K562 (cell line): ENCODE data around the gene MALRD1. TPM values are rescaled to one million over a fixed set of nuclear protein-coding genes. Genes with fewer than 3 reads are reported as not detected.

Experiments used
- ATAC-seq: fragments of 200-7000 bp; cut with Tn5 transposase; 3 replicates; pipeline ENCODE4 v1.9.1; 2020; ENCODE audit warnings: moderate library complexity
- BruUV-seq: library from RNA; stranded (reverse); fragments of 400-500 nt; replicated peaks from 2 replicates; lab custom pipeline; 2021; lab: Mats Ljungman, UMichigan
- CTCF ChIA-PET: fragments of 300-600 bp; formaldehyde crosslinking; extraction: SDS; loops from one replicate; lab custom pipeline; 2021; ENCODE audit warnings: low intra/inter-chr PET ratio; lab: Yijun Ruan, JAX
- POLR2A ChIA-PET: fragments of 300-600, 350-650 bp; sonication (Branson Sonifier 250); formaldehyde crosslinking; extraction: SDS; loops from one replicate; lab custom pipeline; 2021; ENCODE audit warnings: antibody characterized with exemption, inconsistent platforms; lab: Yijun Ruan, JAX
- DNase-seq, 4 experiments: peaks; one replicate each; pipeline versions ENCODE4 v3.0.0 to v3.0.0-alpha.2; 2011 to 2018; ENCODE audit warnings: low spot score in 3 of 4, mixed read lengths in 3 of 4; ENCODE audit errors: extremely low read depth in 1 of 4
- FAIRE-seq: peaks from 2 replicates; lab custom pipeline; 2011; peaks lifted over from hg19 to GRCh38; lab: Jason Lieb, UNC
- H2AFZ ChIP-seq: 2 replicates; pipeline ENCODE4 v1.6.0; 2011; ENCODE audit warnings: low read depth, low read length, control low read depth, inconsistent platforms
- H3K27ac ChIP-seq: fragments of 200-600 bp; 3 replicates; pipeline ENCODE4 v1.8.0; 2011; ENCODE audit warnings: low read depth, mild to moderate bottlenecking, control low read depth, inconsistent platforms, low read length, moderate library complexity, mixed read lengths; ENCODE audit errors: extremely low read depth
- H3K27me3 ChIP-seq, 2 experiments: fragments of 300-600 bp in 1 of 2; 2 replicates in 1 of 2; 3 replicates in 1 of 2; pipeline versions ENCODE4 v1.6.0 to v1.8.0; 2011; ENCODE audit warnings: inconsistent platforms in 2 of 2, low read length in 2 of 2, mild to moderate bottlenecking in 1 of 2, mixed read lengths in 1 of 2, moderate library complexity in 1 of 2; ENCODE audit not compliant: control insufficient read depth in 2 of 2, insufficient read depth in 2 of 2
- H3K36me3 ChIP-seq: fragments of 300-600 bp; 3 replicates; pipeline ENCODE4 v1.8.0; 2011; ENCODE audit warnings: mild to moderate bottlenecking, low read length, inconsistent platforms; ENCODE audit not compliant: control insufficient read depth, insufficient read depth
- H3K4me1 ChIP-seq, 2 experiments: fragments of 200-600 bp in 1 of 2; replicated peaks in 1 of 2; 2 replicates in 1 of 2; 3 replicates in 1 of 2; pipeline versions ENCODE4 v1.5.1 to v1.8.0; 2011; ENCODE audit warnings: inconsistent platforms in 2 of 2, low read length in 2 of 2, mild to moderate bottlenecking in 1 of 2, mixed read lengths in 1 of 2, moderate library complexity in 1 of 2; ENCODE audit not compliant: control insufficient read depth in 2 of 2, insufficient read depth in 2 of 2
- H3K4me2 ChIP-seq: 2 replicates; pipeline ENCODE4 v1.6.1; 2011; ENCODE audit warnings: low read length, control low read depth, inconsistent platforms, mixed read lengths; ENCODE audit not compliant: insufficient read depth
- H3K4me3 ChIP-seq: fragments of 200-600 bp; sonication (generic), shearing (Covaris generic); 2 replicates; pipeline ENCODE4 v1.5.1; 2016; ENCODE audit warnings: control low read depth, inconsistent platforms
- H3K79me2 ChIP-seq: fragments of 200-600 bp; 3 replicates; pipeline ENCODE4 v1.8.0; 2011; ENCODE audit warnings: low read length, inconsistent platforms; ENCODE audit not compliant: control insufficient read depth, insufficient read depth
- H3K9ac ChIP-seq, 2 experiments: 2 replicates each; pipeline versions ENCODE4 v1.6.0 to v1.6.1; 2011; ENCODE audit warnings: low read depth in 2 of 2, low read length in 2 of 2, control low read depth in 1 of 2, inconsistent platforms in 1 of 2, mild to moderate bottlenecking in 1 of 2, mixed read lengths in 1 of 2; ENCODE audit not compliant: insufficient read depth in 1 of 2
- H3K9me1 ChIP-seq: one replicate; pipeline ENCODE4 v1.6.0; 2011; ENCODE audit warnings: inconsistent platforms, mild to moderate bottlenecking, low read length, moderate library complexity; ENCODE audit not compliant: control insufficient read depth, insufficient read depth
- H3K9me3 ChIP-seq: replicated peaks from 2 replicates; pipeline ENCODE4 v1.5.1; 2011; ENCODE audit warnings: low read depth, low read length, inconsistent platforms; ENCODE audit not compliant: control insufficient read depth, insufficient read depth
- H4K20me1 ChIP-seq: replicated peaks from 2 replicates; pipeline ENCODE4 v1.6.1; 2011; ENCODE audit warnings: low read length, inconsistent platforms, mixed read lengths; ENCODE audit not compliant: control insufficient read depth, insufficient read depth
- CBX2 ChIP-seq: fragments of 200-600 bp; sonication (generic); IDR thresholded peaks from one replicate; pipeline ENCODE4 v1.6.1; 2012; ENCODE audit warnings: mild to moderate bottlenecking, low read length, inconsistent platforms; ENCODE audit not compliant: insufficient read depth, poor library complexity, severe bottlenecking
- CREB3 ChIP-seq: fragments of 450-650 bp; conservative IDR thresholded peaks from 2 replicates; pipeline ENCODE4 v1.6.1; 2016; ENCODE audit warnings: missing genetic modification characterization, low read depth, mild to moderate bottlenecking, missing compliant biosample characterization, moderate library complexity
- ESRRA ChIP-seq: fragments of 450-650 bp; IDR thresholded peaks from 2 replicates; pipeline ENCODE4 v1.6.1; 2014; ENCODE audit warnings: low read depth, mild to moderate bottlenecking, moderate library complexity, borderline replicate concordance
- ETS2 ChIP-seq: IDR thresholded peaks from 2 replicates; pipeline ENCODE4 v1.6.1; 2016; ENCODE audit warnings: borderline replicate concordance, missing genetic modification characterization, mild to moderate bottlenecking, moderate library complexity, missing compliant biosample characterization; ENCODE audit not compliant: poor library complexity, severe bottlenecking
- POLR2H ChIP-seq: IDR thresholded peaks from 2 replicates; pipeline ENCODE4 v1.6.1; 2016; ENCODE audit warnings: missing genetic modification characterization, low read depth, mild to moderate bottlenecking, control low read depth, missing compliant biosample characterization, moderate library complexity
- PRDM10 ChIP-seq: fragments of 450-650 bp; IDR thresholded peaks from 2 replicates; pipeline ENCODE4 v1.6.1; 2018; ENCODE audit not compliant: partially characterized antibody
- PURB ChIP-seq: sonication (generic); formaldehyde crosslinking; IDR thresholded peaks from 2 replicates; pipeline ENCODE4 v1.9.0; 2021; ENCODE audit warnings: low read depth, mild to moderate bottlenecking, missing genetic modification reagents
- RBM25 ChIP-seq: fragments of 200-400 bp; formaldehyde crosslinking; IDR thresholded peaks from 2 replicates; pipeline ENCODE4 v1.6.1; 2018; ENCODE audit warnings: low read length, low read depth, moderate library complexity; ENCODE audit not compliant: severe bottlenecking
- TSC22D4 ChIP-seq: fragments of 450-650 bp; IDR thresholded peaks from 2 replicates; pipeline ENCODE4 v1.6.1; 2016; ENCODE audit warnings: missing genetic modification characterization, missing biosample characterization, control low read depth
- ZKSCAN8 ChIP-seq: fragments of 200-800 bp; sonication (Bioruptor generic); IDR thresholded peaks from 2 replicates; pipeline ENCODE4 v1.6.1; 2016; ENCODE audit warnings: missing genetic modification characterization, missing compliant biosample characterization
- ZNF695 ChIP-seq: fragments of 450-650 bp; formaldehyde crosslinking; IDR thresholded peaks from 2 replicates; pipeline ENCODE4 v1.4.0; 2020; ENCODE audit warnings: mild to moderate bottlenecking, moderate library complexity
- WGBS: fragments of 100-300 bp; shearing (Covaris generic); methylation state at CpG from one replicate; pipeline ENCODE4 v1.1.6; 2016; ENCODE audit warnings: low coverage, mixed read lengths; ENCODE audit not compliant: insufficient coverage; ENCODE audit errors: missing lambda C conversion rate; 5-methylcytosine and 5-hydroxymethylcytosine counted together
- in situ Hi-C: fragments of 300-500 bp; cut with MboI; formaldehyde crosslinking; loops from 4 replicates; pipeline ENCODE4 v1.15.0; 2018; ENCODE audit warnings: inconsistent platforms, mixed read lengths
- intact Hi-C: fragments of 100-400 bp; cut with micrococcal nuclease; formaldehyde crosslinking; loops from 2 replicates; pipeline ENCODE4 v1.14.2; 2022
- polyA plus RNA-seq, 8 experiments: library from polyadenylated mRNA; depleted of rRNA in 4 of 8; stranded (reverse) in 5 of 8; unstranded in 3 of 8; fragments of >200 nt; fragmentation: Nextera tagmentation in 2 of 8; fragmentation: Illumina TruSeq in 1 of 8; extraction: Ambion mirVana in 2 of 8; extraction: Trizol in 1 of 8; gene quantifications; 2 replicates each; pipeline versions ENCODE4 v1.2.1 to v1.2.3, GENCODE V29; 2011 to 2014; ENCODE audit warnings: inconsistent platforms in 1 of 8, missing spikeins in 1 of 8
- total RNA-seq, 7 experiments: library from RNA; depleted of rRNA in 6 of 7; stranded (reverse); fragments of >200 nt in 6 of 7; fragmentation: Illumina TruSeq in 2 of 7; extraction: Trizol in 2 of 7; gene quantifications; 2 replicates each; pipeline versions ENCODE4 v1.2.1 to v1.2.3, GENCODE V29; 2011 to 2021; ENCODE audit warnings: low replicate concordance in 1 of 7

Gene MALRD1
- total and polyA plus RNA-seq, 9 of the 15 experiments (the other 6 are each of a cell fraction or from before 2014, with no cell fraction given) = not detected

GRCh38 chr10:19546224-19546623, 497.6 kb downstream of the MALRD1 start:
- WGBS = 2% methylated on average over 3 of the region's 3 CpGs
- TF ChIP-seq ETS2 (tag) (no peak), CBX2 (no peak), RBM25 (no peak), TSC22D4 (no peak), PURB (CRISPR knock-in tag) (no peak)
- BruUV-seq = no TSS peak
- intact Hi-C loops = no loop called here
- Histone ChIP-seq H3K9ac (no peak overlapping the region), H3K9me1 (no peaks in the 10 kb centered on the region), H3K27ac (no peak overlapping the region), H3K9me3 (no peaks in the 10 kb centered on the region), H3K36me3 (no peaks in the 10 kb centered on the region), H3K27me3 (no peaks in the 10 kb centered on the region), H3K4me1 (no peaks in the 10 kb centered on the region), H3K79me2 (no peaks in the 10 kb centered on the region), H2AFZ (no peak overlapping the region), H3K4me3 (no peak overlapping the region), H3K4me2 (no peak overlapping the region), H4K20me1 (no peaks in the 10 kb centered on the region)
- ChIA-PET CTCF (no interaction called here), POLR2A (no interaction called here)
- no peak for DNase-seq
- in situ Hi-C loops = no loop called here
- ATAC-seq = no peak
- FAIRE-seq = no peak

- Histone ChIP-seq H3K36me3 (no peaks in the 10 kb centered on the region), H3K4me2 (no peak overlapping the region), H3K27me3 (no peaks in the 10 kb centered on the region), H3K27ac (no peak overlapping the region), H3K4me3 (no peak overlapping the region), H3K9me3 (no peaks in the 10 kb centered on the region), H4K20me1 (no peaks in the 10 kb centered on the region), H3K79me2 (no peaks in the 10 kb centered on the region), H3K9ac (no peak overlapping the region), H3K4me1 (no peaks in the 10 kb centered on the region), H3K9me1 (no peaks in the 10 kb centered on the region), H2AFZ (no peak overlapping the region)
- intact Hi-C loops (no loop called here), in situ Hi-C loops (no loop called here)
- BruUV-seq = no TSS peak
- WGBS = 0% methylated on average over 2 of the region's 2 CpGs
- DNase-seq (no peak), FAIRE-seq (no peak), ATAC-seq (no peak)
- ChIA-PET CTCF (no interaction called here), POLR2A (no interaction called here)
- TF ChIP-seq ESRRA (no peak), CREB3 (tag) (no peak), POLR2H (tag) (no peak), ZKSCAN8 (CRISPR knock-in tag) (no peak), PRDM10 (no peak), ZNF695 (CRISPR knock-in tag) (no peak)
These were observed 500.9 kb downstream of the MALRD1 start for GRCh38 chr10:19549503-19549902.
